Measurements from ENCODE around the gene TMED6.
"Not testable (repeated sequence)": the region's sequence is repeated elsewhere in the genome, so short reads cannot be mapped to it uniquely, and the experiment has no call there.

Gene TMED6

DNA sequence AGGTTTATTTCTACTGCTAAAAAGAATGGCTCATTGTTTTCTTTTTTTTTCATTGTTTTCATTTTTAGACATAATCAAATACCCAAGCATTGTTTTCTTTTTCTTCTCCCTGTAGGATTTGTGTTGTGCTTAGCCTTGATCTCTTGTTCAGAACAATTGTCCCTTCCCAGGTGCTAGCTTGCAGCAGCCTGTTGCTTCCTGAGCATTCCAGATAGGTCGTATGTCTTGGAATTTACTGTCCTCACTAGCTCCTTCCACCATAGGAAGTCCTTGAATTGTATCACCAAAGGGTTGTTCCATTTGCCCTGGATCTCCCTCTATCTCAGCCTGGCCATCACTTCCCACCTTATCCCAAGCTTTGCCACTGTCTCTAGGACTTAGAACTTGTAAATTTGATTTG lies 50.4 kb downstream of the TMED6 start:
- H3K4me2 ChIP-seq (ENCODE audit: low read length), result no peak overlapping the region
- H4K20me1 ChIP-seq (ENCODE audit: insufficient read depth, low read length), result no peaks in the 10 kb centered on the region
- H3K9me3 ChIP-seq (ENCODE audit: insufficient read depth, low read length), result no peaks in the 10 kb centered on the region
- H3K27me3 ChIP-seq (ENCODE audit: low read depth, low read length), result no peaks in the 10 kb centered on the region
- no peak overlapping the region for H3K4me3 ChIP-seq (ENCODE audit: low read length)
- H3K27ac ChIP-seq (ENCODE audit: low read length), result no peak overlapping the region
- no peaks in the 10 kb centered on the region for H3K79me2 ChIP-seq (ENCODE audit: low read length)
- no peak overlapping the region for H3K9ac ChIP-seq (ENCODE audit: low read length)
- H3K36me3 ChIP-seq (replicated peaks; ENCODE audit: low read depth, low read length), result peaks cover 5% of the 10 kb centered on the region
- H3K4me1 ChIP-seq (ENCODE audit: low read length), result no peaks in the 10 kb centered on the region
- no peak for TF ChIP-seq EZH2phosphoT487 (IDR thresholded peaks at IDR 0.05; ENCODE audit: low read depth)
- TF ChIP-seq, protein P1, sequence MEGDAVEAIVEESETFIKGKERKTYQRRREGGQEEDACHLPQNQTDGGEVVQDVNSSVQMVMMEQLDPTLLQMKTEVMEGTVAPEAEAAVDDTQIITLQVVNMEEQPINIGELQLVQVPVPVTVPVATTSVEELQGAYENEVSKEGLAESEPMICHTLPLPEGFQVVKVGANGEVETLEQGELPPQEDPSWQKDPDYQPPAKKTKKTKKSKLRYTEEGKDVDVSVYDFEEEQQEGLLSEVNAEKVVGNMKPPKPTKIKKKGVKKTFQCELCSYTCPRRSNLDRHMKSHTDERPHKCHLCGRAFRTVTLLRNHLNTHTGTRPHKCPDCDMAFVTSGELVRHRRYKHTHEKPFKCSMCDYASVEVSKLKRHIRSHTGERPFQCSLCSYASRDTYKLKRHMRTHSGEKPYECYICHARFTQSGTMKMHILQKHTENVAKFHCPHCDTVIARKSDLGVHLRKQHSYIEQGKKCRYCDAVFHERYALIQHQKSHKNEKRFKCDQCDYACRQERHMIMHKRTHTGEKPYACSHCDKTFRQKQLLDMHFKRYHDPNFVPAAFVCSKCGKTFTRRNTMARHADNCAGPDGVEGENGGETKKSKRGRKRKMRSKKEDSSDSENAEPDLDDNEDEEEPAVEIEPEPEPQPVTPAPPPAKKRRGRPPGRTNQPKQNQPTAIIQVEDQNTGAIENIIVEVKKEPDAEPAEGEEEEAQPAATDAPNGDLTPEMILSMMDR (IDR thresholded peaks at IDR 0.05; ENCODE audit: low read depth, low read length), result no peak
- H2AFZ ChIP-seq (ENCODE audit: low read depth, low read length), result no peak overlapping the region

DNA sequence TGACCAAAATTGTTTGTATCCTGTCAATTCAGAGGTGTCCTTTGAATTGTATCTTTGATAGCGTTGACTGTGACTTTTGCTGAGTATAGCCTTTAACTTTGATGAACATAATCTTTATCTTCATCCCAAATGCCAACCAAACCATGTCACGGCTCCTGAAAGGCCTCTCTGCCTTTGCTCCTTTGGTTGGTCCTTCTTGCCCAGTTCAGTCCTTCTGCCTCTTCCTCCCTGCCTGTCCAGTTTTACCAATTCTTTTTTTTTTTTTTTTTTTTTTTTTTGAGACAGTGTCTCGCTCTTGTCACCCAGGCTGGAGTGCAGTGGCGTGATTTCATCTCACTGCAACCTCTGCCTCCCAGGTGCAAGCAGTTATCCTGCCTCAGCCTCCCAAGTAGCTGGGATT lies 53.3 kb downstream of the TMED6 start:
- no peak overlapping the region for H3K4me3 ChIP-seq (ENCODE audit: low read length)
- H3K9me3 ChIP-seq (ENCODE audit: insufficient read depth, low read length), result no peaks in the 10 kb centered on the region
- no peak overlapping the region for H2AFZ ChIP-seq (ENCODE audit: low read depth, low read length)
- no peak overlapping the region for H3K27ac ChIP-seq (ENCODE audit: low read length)
- H3K9ac ChIP-seq (ENCODE audit: low read length), result no peak overlapping the region
- H3K27me3 ChIP-seq (ENCODE audit: low read depth, low read length), result no peaks in the 10 kb centered on the region
- H3K79me2 ChIP-seq (ENCODE audit: low read length), result no peaks in the 10 kb centered on the region
- no peaks in the 10 kb centered on the region for H3K4me1 ChIP-seq (ENCODE audit: low read length)
- H3K36me3 ChIP-seq (replicated peaks; ENCODE audit: low read depth, low read length), result peaks cover 5% of the 10 kb centered on the region
- no peak overlapping the region for H3K4me2 ChIP-seq (ENCODE audit: low read length)
- no peak for TF ChIP-seq EZH2phosphoT487 (IDR thresholded peaks at IDR 0.05; ENCODE audit: low read depth)
- TF ChIP-seq, protein P1 (IDR thresholded peaks at IDR 0.05; ENCODE audit: low read depth, low read length), result no peak
- H4K20me1 ChIP-seq (ENCODE audit: insufficient read depth, low read length), result no peaks in the 10 kb centered on the region

DNA sequence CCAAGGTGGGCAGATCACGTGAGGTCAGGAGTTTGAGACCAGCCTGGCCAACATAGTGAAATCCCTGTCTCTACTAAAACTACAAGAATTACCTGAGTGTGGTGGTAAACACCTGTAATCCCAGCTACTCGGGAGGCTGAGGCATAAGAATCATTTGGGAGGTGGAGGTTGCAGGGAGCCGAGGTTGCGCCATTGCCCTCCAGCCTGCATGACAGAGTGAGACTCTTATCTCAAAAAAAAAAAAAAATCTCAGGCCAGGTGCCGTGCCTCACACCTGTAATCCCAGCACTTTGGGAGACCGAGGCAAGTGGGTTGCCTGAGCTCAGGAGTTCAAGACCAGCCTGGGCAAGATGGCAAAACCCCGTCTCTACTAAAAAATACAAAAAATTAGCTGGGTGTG lies 54.8 kb downstream of the TMED6 start:
- H2AFZ ChIP-seq (ENCODE audit: low read depth, low read length); H3K27me3 ChIP-seq (ENCODE audit: low read depth, low read length); H3K9ac ChIP-seq (ENCODE audit: low read length); H3K36me3 ChIP-seq (replicated peaks; ENCODE audit: low read depth, low read length); H3K27ac ChIP-seq (ENCODE audit: low read length); H4K20me1 ChIP-seq (ENCODE audit: insufficient read depth, low read length); H3K4me2 ChIP-seq (ENCODE audit: low read length); H3K4me3 ChIP-seq (ENCODE audit: low read length); H3K4me1 ChIP-seq (ENCODE audit: low read length); H3K9me3 ChIP-seq (ENCODE audit: insufficient read depth, low read length); H3K79me2 ChIP-seq (ENCODE audit: low read length): not testable (repeated sequence)

DNA sequence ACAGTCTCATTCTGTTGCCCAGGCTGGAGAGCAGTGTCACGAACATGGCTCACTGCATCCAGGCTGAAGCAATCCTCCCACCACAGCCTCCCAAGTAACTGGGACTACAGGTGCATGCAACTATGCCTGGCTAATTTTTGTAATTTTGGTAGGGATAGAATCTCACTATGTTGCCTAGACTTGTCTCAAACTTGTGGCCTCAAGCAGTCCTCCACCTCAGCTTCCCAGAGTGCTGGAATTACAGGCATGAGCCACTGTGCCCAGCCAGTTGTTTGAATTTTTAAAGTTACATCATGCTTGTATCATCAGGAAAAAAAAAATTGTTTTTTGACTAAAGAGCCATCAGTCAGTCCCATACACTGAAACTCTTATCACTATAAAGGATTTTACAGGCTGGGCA lies 57.5 kb downstream of the TMED6 start:
- no peaks in the 10 kb centered on the region for H4K20me1 ChIP-seq (ENCODE audit: insufficient read depth, low read length)
- no peak overlapping the region for H3K9ac ChIP-seq (ENCODE audit: low read length)
- no peak overlapping the region for H3K4me2 ChIP-seq (ENCODE audit: low read length)
- H3K27me3 ChIP-seq (ENCODE audit: low read depth, low read length), result no peaks in the 10 kb centered on the region
- H3K36me3 ChIP-seq (replicated peaks; ENCODE audit: low read depth, low read length), result no peaks in the 10 kb centered on the region
- no peaks in the 10 kb centered on the region for H3K79me2 ChIP-seq (ENCODE audit: low read length)
- no peaks in the 10 kb centered on the region for H3K4me1 ChIP-seq (ENCODE audit: low read length)
- H2AFZ ChIP-seq (ENCODE audit: low read depth, low read length), result no peak overlapping the region
- H3K27ac ChIP-seq (ENCODE audit: low read length), result no peak overlapping the region
- no peaks in the 10 kb centered on the region for H3K9me3 ChIP-seq (ENCODE audit: insufficient read depth, low read length)
- TF ChIP-seq EZH2phosphoT487 (IDR thresholded peaks at IDR 0.05; ENCODE audit: low read depth), result no peak
- H3K4me3 ChIP-seq (ENCODE audit: low read length), result no peak overlapping the region

DNA sequence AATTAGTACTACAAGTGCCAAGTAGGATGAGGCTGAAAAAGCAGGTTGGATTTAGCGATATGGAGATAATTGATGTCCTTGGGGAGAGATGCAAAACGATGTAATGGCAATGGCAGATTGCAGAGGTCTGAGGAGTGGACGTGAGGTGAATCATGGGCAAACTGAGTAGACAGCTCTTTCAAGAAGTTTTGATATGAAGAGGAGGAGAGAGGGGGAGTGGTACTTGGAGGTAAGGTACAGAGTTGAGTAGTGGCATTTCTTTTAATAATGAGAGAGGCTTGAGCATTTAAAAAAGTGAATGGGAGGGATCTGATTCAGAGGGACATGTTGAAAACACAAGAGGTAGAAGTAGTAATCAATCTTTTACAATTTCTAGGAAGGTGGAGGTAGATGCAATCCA lies 58.2 kb downstream of the TMED6 start:
- Histone ChIP-seq H3K4me1 (ENCODE audit: low read length) (no peaks in the 10 kb centered on the region), H3K9ac (ENCODE audit: low read length) (no peak overlapping the region), H3K79me2 (ENCODE audit: low read length) (no peaks in the 10 kb centered on the region), H4K20me1 (ENCODE audit: insufficient read depth, low read length) (no peaks in the 10 kb centered on the region), H3K36me3 (replicated peaks; ENCODE audit: low read depth, low read length) (no peaks in the 10 kb centered on the region), H3K27ac (ENCODE audit: low read length) (no peak overlapping the region), H3K4me3 (ENCODE audit: low read length) (no peak overlapping the region), H3K27me3 (ENCODE audit: low read depth, low read length) (no peaks in the 10 kb centered on the region), H3K9me3 (ENCODE audit: insufficient read depth, low read length) (no peaks in the 10 kb centered on the region), H3K4me2 (ENCODE audit: low read length) (no peak overlapping the region), H2AFZ (ENCODE audit: low read depth, low read length) (no peak overlapping the region)
- TF ChIP-seq, protein P1 (IDR thresholded peaks at IDR 0.05; ENCODE audit: low read depth, low read length), result no peak
- TF ChIP-seq EZH2phosphoT487 (IDR thresholded peaks at IDR 0.05; ENCODE audit: low read depth), result no peak

Measured in OCI-LY3 (cell line).